Measurements from ENCODE around the gene ZSWIM6.

ZSWIM6 gene

GRCh38 chr5:61493973-61494372, 161.9 kb downstream of the ZSWIM6 start:
- DNase-seq, result no peak

DNA sequence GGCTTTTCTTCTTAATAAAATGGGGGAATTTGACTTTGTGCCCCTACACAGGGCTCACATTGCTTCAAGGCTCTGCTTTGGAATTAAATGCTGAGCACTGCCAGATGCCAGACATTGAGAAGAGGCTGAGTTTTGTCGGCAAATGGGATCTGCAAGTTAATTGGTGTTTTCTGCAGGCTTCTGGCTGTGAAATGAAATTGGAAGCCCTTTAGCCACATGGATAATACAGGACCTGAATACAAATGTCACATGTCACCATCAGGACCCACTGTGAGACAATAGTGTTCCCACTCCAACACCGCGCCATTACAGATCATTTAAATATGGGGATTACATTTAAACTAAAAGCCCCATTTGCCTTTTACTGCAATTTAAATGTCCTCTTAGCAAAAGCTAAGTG, 164.4 kb downstream of the ZSWIM6 start:
- DNase-seq, result peak; percentile 78

GRCh38 chr5:61496860-61497259, 164.8 kb downstream of the ZSWIM6 start:
- DNase-seq, result peak; percentile 44

GRCh38 chr5:61498121-61498520, 166.1 kb downstream of the ZSWIM6 start:
- no peak for DNase-seq

DNA sequence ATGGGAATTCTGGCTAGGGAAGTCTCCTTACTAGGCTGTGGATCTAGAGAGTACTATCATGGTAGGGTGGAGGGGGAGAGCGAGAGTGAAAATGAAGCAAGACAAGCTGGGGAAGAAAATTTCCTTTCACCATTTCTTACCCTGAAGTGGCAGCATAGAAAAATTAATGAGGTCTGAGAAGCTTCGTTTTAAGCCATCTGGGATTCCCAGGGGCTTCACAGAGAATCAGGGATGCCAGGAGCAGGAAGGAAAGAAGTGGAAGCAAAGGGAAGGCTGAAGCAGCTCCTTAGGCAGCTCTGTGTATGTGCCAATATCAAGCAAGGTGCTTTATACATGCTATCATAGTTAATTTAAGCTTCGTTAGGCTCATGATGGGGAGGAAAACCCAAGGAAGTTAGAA, 169.9 kb downstream of the ZSWIM6 start:
- no peak for DNase-seq

- DNase-seq, result no peak
Observed at GRCh38 chr5:61504143-61504770, 172.2 kb downstream of the ZSWIM6 start.

DNA sequence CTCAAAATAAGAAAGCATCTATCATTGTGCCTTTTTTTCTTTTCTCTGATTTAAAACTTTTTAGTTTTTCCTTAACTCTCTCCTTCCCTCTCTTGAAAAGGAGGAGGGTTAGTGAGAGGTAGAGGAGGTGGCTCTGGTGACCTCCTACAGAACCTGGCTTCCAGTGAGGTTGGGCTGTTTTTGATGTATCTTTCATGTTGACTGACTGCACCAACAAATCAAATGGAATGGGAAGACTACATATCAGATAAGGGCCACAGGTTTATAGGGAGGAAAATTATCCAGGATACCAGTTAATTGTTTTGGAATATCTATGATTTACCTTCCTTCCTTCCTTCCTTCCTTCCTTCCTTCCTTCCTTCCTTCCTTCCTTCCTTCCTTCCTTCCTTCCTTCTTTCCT, 173.2 kb downstream of the ZSWIM6 start:
- DNase-seq, result no peak

DNA sequence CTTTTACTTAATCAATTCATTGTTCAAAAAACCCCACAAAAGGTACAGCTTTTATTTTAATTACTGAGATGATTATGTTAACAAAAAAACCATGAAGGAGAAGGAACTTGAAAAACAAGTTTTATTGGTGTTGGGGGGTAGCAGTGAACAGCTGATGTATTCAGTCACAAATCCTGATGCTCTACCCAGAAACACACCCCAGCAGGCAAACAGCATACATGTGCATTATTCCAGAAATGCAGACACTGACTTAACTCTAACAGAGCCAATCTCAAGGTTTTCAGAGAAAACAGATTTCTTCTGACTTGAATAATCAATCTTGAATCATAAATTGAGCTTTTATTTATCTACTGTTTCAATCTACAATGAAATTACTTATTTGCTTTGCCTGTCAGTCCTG, 175.2 kb downstream of the ZSWIM6 start:
- DNase-seq, result no peak

DNA sequence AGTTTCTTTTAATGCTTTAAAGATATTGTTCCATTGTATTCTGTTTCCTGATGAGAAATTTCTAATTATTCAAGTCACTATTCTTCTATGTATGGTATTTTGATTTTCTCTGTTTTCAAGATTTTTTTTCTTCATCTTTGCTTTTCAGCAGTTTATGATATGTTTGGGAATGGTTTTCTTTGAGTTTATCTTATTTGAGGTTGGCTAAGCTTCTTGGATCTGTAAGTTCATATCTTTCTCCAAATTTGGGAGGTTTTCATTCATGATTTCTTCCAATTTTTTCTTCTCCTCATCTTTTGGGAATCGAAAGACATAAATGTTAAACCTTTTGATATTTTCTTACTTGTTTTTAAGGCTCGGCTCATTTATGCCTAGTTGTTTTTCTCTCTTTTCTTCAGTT, 184.9 kb downstream of the ZSWIM6 start:
- no peak for DNase-seq

DNA sequence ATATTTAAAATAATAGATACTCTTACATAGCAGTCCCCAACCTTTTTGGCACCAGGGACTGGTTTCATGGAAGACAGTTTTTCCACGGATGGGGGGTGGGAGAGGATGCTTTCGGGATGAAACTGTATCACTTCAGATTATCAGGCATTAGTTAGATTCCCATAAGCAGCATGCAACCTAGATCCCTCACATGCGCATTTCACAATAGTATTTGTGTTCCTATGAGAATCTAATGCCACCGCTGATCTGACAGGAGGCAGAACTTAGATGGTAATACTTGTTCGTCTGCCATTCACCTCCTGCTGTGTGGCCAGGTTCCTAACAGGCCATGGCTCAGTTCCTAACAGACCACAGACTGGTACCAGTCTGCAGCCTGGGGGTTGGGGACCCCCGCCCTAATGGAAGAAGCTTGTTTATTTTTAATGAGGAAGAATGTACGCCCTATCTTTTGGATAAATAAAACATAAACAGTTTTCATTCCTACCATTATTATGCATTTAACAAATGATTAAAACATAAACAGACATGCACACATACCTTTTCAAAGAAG, 187.7 kb downstream of the ZSWIM6 start:
- DNase-seq, result no peak

- no peak for DNase-seq
Observed at GRCh38 chr5:61523073-61523472, 191.0 kb downstream of the ZSWIM6 start.

DNA sequence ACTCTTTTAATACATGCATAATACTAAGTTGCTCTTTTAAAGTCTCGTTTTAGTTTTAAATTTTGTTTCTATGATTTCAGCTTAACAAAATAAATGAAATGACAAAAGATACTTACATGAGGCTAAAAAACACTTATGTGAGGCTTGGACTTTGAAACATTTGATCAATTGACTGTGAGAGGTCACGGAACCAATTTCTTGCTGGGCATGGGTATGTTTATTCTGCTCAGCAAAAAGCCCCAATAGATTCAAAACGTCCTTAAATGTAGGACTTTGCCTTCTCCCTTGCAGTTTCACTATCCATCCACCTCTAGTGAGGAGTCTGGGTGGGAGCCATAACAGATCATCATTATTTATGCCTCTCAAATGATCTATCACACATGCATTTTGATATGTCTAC, 191.9 kb downstream of the ZSWIM6 start:
- no peak for DNase-seq

DNA sequence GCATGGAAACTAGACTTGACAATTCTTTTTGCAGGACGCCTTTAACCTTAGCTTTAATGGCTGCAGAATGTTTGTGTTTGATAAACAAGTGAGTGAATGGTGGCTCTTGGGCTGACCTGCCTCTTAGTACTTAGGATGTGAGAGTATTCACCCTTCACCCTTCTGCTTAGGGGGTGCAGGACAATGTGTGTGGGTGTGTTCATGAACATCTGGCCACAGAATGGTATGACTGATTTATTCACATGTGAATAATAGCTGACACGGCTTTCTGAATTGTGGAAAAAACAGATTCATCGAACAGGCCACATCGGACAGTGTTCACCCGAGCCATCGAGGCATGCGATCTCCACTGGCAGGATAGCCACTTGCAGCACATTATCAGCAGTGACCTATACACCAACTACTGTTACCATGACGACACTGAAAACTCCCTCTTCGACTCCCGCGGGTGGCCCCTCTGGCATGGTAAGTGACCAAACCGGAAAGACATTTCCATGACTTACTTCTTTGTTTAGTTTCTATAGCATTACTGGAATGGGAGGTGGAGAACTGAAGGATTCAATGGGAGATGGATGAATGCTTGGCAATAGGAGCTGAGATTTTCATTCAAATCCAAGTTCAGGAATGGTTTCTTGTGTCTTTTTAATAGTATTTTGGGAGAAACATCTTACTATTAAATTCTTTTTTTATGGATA, 193.6 kb downstream of the ZSWIM6 start:
- DNase-seq, result no peak

- DNase-seq, result no peak
Observed at GRCh38 chr5:61526207-61526519, 194.1 kb downstream of the ZSWIM6 start.

GRCh38 chr5:61532983-61533382, 200.9 kb downstream of the ZSWIM6 start:
- no peak for DNase-seq

- DNase-seq, result no peak
Observed at GRCh38 chr5:61534481-61535267, 202.6 kb downstream of the ZSWIM6 start.

DNA sequence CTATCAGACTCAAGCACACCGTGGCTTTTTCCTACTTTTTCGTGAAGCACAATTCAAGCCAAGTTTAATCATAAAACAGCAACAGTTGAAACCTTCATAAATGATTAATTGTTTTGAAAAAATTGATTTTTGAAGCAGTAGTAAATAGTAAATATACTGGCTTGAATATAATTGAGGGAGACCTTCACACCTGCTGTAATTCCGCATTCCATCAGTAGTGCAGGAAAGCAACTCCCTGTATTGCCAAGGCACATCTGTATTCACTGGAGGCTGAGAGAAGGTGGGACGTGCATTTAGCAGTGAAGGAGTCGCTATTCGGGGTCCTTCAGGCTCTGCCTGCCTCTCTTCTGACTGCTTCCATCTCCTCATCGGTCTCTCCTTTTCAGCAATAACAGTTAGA, 203.8 kb downstream of the ZSWIM6 start:
- DNase-seq, result no peak

GRCh38 chr5:61536922-61537321, 204.9 kb downstream of the ZSWIM6 start:
- no peak for DNase-seq

DNA sequence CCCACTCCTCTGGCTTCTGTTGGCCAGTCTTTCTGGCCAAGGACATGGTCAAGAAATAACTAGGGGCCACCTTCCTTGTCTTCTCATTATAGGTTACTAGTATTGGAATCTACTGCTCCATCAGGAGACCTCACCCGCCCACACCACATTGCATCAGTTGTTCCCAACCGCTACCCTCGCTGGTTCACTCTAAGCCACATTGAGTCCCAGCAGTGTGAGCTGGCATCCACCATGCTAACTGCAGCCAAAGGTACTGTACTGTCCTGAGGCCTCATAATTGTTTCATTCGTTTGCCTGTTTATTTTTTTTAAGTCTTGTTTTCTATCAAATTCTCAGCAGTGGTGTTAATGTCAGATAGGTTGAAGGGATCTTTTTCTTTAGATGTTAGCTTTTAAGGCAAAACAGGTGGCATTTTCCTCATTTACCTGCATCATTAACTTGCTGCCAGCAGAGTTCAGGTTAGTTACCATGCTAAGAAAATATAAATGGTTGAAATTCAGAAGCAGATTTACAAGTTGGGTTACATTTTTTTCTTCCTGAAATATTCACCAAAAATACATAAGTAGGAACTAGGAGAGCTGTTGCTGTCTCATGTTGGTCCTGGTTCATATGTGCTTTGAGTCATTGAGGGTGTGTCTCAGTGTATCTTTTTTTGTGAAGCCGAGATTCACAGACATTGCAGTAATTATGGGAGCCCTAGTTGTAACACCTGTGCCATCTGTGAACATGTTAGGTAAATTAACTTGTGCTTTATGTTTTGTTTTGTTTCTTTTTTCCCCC, 206.9 kb downstream of the ZSWIM6 start:
- DNase-seq, result no peak

- no peak for DNase-seq
Observed at GRCh38 chr5:61549530-61549929, 217.5 kb downstream of the ZSWIM6 start.

GRCh38 chr5:61551637-61552313, 219.7 kb downstream of the ZSWIM6 start:
- DNase-seq, result no peak

GRCh38 chr5:61559146-61559545, 227.1 kb downstream of the ZSWIM6 start:
- DNase-seq, result no peak

GRCh38 chr5:61559722-61560121, 227.7 kb downstream of the ZSWIM6 start:
- DNase-seq, result no peak
